Upper lobe of right lung (tissue), 1 donor: ENCODE data around the gene DDX54. TPM values are rescaled to one million over a fixed set of nuclear protein-coding genes. Genes with fewer than 3 reads are reported as not detected.

Source experiments
- ATAC-seq: fragments of 200-7000 bp; cut with Tn5 transposase; one replicate; pipeline ENCODE4 v1.9.1; 2020; ENCODE audit warnings: mild to moderate bottlenecking, moderate library complexity
- DNase-seq: peaks from one replicate; pipeline ENCODE4 v3.0.0-alpha.2; 2020
- H3K27ac ChIP-seq: fragments of 200-600 bp; one replicate; pipeline ENCODE4 v1.8.0; 2022
- H3K27me3 ChIP-seq: fragments of 200-600 bp; one replicate; pipeline ENCODE4 v1.8.0; 2022; ENCODE audit warnings: mild to moderate bottlenecking
- H3K36me3 ChIP-seq: fragments of 200-600 bp; one replicate; pipeline ENCODE4 v1.8.0; 2022
- H3K4me1 ChIP-seq: fragments of 200-600 bp; one replicate; pipeline ENCODE4 v1.8.0; 2022
- H3K4me3 ChIP-seq: fragments of 200-600 bp; one replicate; pipeline ENCODE4 v1.8.0; 2022; ENCODE audit warnings: mild to moderate bottlenecking
- H3K9me3 ChIP-seq: fragments of 200-600 bp; one replicate; pipeline ENCODE4 v1.8.0; 2022
- CTCF ChIP-seq: fragments of 200-600 bp; IDR thresholded peaks from one replicate; pipeline ENCODE4 v1.8.0; 2022; ENCODE audit warnings: antibody characterized with exemption
- intact Hi-C: fragments of 100-400 bp; cut with DNase I; formaldehyde crosslinking; loops from one replicate; pipeline ENCODE4 v1.11.0; 2022
- total RNA-seq: library from RNA; stranded (reverse); fragmentation: NEBNext Ultra II Directional; extraction: Animal tissue kit (Norgen Biotek cat#: 25700); gene quantifications from one replicate; pipeline ENCODE4 v1.2.1, GENCODE V29; 2021
- donor health status: DM: no; HTN: yes; CAD: no; lungs with severe emphysema.

Gene DDX54
- total RNA-seq, 1 donor from 2014 or later = 55.8 TPM

DNA sequence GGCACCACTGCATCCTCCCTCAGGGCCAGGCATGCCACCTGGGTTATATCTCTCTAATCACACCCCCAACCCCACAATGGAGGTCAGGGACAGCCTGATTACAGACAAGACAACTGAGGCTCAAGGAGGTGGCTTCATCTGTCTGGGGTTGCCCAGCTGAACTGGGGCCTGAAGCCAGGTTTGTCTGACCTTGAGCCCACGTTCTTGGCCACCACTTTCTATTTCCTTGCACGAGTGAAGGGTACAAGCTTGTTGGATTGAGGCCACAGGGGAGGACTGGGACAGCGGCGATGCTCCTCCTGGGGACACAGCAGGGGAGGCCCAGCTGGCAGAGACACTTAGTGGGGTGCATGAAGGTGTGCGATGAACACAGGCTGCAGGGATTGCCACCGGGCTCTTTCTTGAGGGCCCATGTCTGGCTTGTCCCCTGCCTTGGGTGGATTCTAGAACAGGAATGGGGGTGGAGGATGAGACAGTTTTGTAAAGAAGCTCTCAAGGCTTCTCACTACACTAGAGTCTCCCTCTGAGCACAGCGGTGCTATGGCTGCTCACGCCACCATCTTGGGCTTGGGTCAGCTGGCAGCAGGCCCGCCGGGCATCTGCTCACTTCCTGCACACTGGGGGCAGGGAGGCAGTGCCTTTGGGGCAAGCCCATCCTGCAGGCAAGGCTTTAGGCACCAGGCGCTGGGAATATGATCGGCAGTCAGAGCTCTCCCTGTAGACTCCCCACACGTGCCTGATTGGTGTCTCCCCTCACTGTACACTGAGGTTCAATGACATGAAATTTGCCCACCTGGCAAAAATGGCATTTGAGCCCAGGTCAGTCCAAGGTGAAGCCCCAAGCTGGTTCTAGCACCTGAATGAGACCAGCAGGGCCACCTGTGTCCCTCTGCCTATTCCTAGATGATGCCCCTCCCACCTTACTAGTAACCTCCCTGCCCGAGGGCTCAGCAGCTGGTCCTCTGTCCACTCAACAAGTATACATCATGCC, 16.2 kb upstream of the DDX54 start:
- no peaks in the 10 kb centered on the region for H3K9me3 ChIP-seq
- intact Hi-C loops = no loop called here
- H3K36me3 ChIP-seq = no peaks in the 10 kb centered on the region
- H3K27me3 ChIP-seq = no peaks in the 10 kb centered on the region
- ATAC-seq = no peak
- peaks cover 12% of the 10 kb centered on the region for H3K4me1 ChIP-seq
- no peak overlapping the region for H3K27ac ChIP-seq
- TF ChIP-seq CTCF = no peak
- no peak overlapping the region for H3K4me3 ChIP-seq
- no peak for DNase-seq

DNA sequence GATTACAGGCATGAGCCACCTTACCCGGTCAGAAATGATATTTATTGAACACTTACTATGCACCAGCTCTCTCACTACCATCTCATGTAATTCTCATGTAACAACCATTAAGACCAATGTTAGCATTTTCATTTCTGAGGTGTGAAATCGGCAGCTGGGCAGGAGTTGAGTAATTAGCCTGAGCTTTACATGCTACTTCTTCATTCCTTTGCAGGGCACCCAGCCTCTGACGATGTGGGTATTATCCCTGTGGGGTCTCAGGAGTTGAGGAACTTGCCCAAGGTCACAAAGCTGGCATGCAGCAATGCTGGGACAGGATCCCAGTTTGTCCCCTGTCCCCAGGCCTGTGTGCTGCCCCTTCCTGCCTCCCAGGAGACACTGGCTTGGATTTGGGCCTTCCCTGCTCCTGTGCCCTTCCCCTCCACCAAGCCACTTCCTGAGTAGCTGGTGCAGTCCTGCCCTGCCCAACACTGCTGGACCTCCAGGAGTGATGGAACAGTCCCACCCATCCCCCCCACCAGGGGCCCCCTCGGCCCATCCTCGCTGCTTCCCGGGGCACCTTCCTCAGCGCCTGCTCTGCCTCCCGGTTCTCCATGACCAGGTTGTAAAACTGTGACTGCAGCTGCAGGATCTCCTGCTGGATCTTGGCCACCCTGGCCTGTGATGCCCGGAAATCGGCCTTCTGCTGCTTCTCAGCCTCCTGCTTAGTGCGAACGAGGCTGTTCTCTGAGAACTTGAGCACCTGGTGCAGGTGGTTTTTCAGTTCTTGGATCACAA, 14.9 kb upstream of the DDX54 start:
- intact Hi-C loops = no loop called here
- Histone ChIP-seq H3K4me1 (peaks cover 12% of the 10 kb centered on the region), H3K27me3 (no peaks in the 10 kb centered on the region), H3K27ac (no peak overlapping the region), H3K9me3 (no peaks in the 10 kb centered on the region), H3K36me3 (no peaks in the 10 kb centered on the region), H3K4me3 (no peak overlapping the region)
- no peak for ATAC-seq
- TF ChIP-seq CTCF = no peak
- no peak for DNase-seq

DNA sequence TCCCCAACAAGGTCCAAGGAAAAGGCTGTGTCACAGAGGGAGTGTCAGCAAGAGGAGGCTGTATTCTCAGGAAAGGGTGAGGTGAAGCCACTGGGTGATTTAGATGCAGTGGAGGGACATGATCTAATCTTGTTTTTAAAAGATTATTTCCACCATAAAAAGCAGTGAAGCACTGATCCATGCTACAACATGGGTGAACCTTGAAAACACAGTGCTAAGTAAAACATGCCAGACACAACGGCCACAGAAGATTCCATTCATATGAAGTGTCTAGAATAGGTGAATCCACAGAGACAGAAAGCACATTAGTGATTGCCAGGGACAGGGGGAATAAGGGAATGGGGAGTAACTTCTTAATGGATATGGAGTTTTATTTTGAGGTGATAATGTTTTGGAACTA, 13.0 kb upstream of the DDX54 start:
- Histone ChIP-seq H3K27me3 (no peaks in the 10 kb centered on the region), H3K36me3 (no peaks in the 10 kb centered on the region), H3K9me3 (no peaks in the 10 kb centered on the region), H3K4me1 (peaks cover 6% of the 10 kb centered on the region), H3K4me3 (no peak overlapping the region), H3K27ac (no peak overlapping the region)
- intact Hi-C loops = loop anchor here (10.0 kb wide), 1 partner anchor 227 kb away; the partner anchor contains the start of gene SDSL
- ATAC-seq (no peak), DNase-seq (no peak)
- no peak for TF ChIP-seq CTCF

DNA sequence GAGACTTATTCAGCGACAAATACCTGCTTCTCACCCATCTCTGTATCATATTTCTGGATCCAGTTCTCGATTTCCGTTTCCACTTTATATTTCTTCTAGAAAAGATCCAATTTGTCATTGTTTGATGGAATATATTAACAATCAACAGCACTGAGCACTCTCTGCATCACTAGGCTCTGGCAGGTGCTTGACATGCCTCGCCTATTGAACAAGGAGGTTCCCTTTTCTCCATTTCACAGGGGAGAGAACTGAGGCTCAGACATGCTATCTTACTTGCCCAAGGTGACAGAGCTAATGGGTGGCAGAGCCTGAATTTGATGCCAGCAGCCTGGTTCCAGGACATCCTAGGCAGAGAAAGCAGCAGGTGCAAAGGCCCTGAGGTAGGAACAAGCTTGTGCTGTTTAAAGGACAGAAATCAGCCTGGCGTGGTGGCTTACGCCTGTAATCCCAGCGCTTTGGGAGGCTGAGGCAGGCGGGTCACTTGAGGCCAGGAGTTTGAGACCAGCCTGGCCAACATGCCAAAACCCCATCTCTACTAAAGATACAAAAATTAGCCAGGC, 12.3 kb upstream of the DDX54 start:
- H3K4me3 ChIP-seq = no peak overlapping the region
- intact Hi-C loops = loop anchor here (10.0 kb wide), 1 partner anchor 227 kb away; the partner anchor contains the start of gene SDSL

More for the DNA sequence above, 12.3 kb upstream of the DDX54 start:
- Histone ChIP-seq H3K9me3 (no peaks in the 10 kb centered on the region), H3K36me3 (no peaks in the 10 kb centered on the region), H3K27me3 (no peaks in the 10 kb centered on the region), H3K4me1 (peaks cover 6% of the 10 kb centered on the region), H3K27ac (no peak overlapping the region)
- no peak for ATAC-seq
- no peak for TF ChIP-seq CTCF
- DNase-seq = no peak
